ENCODE data around the gene SYT17.

GRCh38 chr16:19284207-19284606, 116.2 kb downstream of the SYT17 start:
- TF ChIP-seq POLR2A (IDR thresholded peaks at IDR 0.05) (no peak), POLR2AphosphoS5 (IDR thresholded peaks at IDR 0.05) (peak; percentile 34 to 62 (median 44)), CTCF (IDR thresholded peaks at IDR 0.05) (no peak), EP300 (IDR thresholded peaks at IDR 0.05) (no peak)
